ENCODE measurements around the gene YARS1.

DNA sequence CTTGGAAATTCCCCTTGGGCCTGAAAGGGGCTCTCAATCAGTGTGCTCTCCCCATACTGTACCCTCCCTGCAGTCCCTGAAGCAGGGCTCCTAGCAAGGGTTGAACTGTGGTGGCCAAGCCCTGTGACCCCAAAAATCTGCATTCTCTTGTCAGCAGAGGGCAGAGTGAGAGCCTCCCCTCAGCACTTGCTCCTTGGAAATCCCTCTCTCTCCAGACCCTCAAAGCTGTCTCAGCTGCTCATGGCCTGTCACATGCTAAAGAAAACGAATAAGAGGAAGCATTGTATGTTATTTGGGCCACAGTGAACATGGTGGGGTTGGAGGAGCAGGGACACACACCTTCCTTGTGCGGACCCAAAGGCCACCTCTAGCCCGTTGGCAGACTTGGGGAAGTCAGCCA, 67.4 kb downstream of the YARS1 start:
- TF ChIP-seq, protein P1, sequence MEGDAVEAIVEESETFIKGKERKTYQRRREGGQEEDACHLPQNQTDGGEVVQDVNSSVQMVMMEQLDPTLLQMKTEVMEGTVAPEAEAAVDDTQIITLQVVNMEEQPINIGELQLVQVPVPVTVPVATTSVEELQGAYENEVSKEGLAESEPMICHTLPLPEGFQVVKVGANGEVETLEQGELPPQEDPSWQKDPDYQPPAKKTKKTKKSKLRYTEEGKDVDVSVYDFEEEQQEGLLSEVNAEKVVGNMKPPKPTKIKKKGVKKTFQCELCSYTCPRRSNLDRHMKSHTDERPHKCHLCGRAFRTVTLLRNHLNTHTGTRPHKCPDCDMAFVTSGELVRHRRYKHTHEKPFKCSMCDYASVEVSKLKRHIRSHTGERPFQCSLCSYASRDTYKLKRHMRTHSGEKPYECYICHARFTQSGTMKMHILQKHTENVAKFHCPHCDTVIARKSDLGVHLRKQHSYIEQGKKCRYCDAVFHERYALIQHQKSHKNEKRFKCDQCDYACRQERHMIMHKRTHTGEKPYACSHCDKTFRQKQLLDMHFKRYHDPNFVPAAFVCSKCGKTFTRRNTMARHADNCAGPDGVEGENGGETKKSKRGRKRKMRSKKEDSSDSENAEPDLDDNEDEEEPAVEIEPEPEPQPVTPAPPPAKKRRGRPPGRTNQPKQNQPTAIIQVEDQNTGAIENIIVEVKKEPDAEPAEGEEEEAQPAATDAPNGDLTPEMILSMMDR (IDR thresholded peaks at IDR 0.05): no peak
- no peak for TF ChIP-seq POLR2A (IDR thresholded peaks at IDR 0.05)

Measured in lower leg skin (tissue), 3 donors.